ENCODE results near the gene GRM2.

DNA sequence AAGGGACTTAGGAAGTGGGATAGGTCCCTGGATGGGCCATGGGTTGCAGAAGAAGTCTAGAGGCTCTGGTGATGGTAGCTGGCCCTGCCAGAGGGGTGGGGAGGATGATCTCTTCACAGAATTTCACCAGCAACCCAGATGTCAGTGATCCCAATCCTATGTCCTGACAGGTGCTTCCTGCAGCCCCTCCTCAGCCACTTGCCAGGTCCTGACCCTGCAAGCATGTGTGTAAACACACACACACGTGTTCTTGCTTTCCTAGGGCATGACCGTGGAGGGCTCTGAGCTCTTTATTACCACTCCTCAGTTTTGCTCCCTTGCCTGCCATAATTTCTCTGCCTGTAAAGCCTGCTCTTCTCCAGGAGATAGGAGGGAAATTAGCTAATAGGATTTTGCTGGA lies 23.3 kb upstream of the GRM2 start:
- TF ChIP-seq, protein P1, sequence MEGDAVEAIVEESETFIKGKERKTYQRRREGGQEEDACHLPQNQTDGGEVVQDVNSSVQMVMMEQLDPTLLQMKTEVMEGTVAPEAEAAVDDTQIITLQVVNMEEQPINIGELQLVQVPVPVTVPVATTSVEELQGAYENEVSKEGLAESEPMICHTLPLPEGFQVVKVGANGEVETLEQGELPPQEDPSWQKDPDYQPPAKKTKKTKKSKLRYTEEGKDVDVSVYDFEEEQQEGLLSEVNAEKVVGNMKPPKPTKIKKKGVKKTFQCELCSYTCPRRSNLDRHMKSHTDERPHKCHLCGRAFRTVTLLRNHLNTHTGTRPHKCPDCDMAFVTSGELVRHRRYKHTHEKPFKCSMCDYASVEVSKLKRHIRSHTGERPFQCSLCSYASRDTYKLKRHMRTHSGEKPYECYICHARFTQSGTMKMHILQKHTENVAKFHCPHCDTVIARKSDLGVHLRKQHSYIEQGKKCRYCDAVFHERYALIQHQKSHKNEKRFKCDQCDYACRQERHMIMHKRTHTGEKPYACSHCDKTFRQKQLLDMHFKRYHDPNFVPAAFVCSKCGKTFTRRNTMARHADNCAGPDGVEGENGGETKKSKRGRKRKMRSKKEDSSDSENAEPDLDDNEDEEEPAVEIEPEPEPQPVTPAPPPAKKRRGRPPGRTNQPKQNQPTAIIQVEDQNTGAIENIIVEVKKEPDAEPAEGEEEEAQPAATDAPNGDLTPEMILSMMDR (IDR thresholded peaks at IDR 0.05; ENCODE audit: low read length), result no peak
- TF ChIP-seq EZH2 (optimal IDR thresholded peaks at IDR 0.05; ENCODE audit: low read depth, low read length), result no peak

Data from MM.1S (cell line).